GM19023 (cell line): Measurements from ENCODE around the gene HADHA.
"Not testable (repeated sequence)": the region's sequence is repeated elsewhere in the genome, so short reads cannot be mapped to it uniquely, and the experiment has no call there.

ENCODE experiments used
- ATAC-seq: cut with Tn5 transposase; IDR thresholded peaks from one replicate; pipeline ENCODE4 v1.9.1; 2021; ENCODE audit warnings: mild to moderate bottlenecking, moderate library complexity; ENCODE audit not compliant: unreplicated experiment

HADHA gene

GRCh38 chr2:26244309-26245230 lies at the start of gene HADHA, which contains the start of gene HADHB:
HADHA (minus strand) TSS chr2:26244632; CDS start chr2:26244596, 36 bp downstream.
HADHB (plus strand) TSS chr2:26244939; CDS start chr2:26254255, 9,316 bp downstream.
- peak; percentile 77 for ATAC-seq

- ATAC-seq: no peak
Measured at GRCh38 chr2:26292646-26293045, 48.2 kb upstream of the HADHA start.

- no peak for ATAC-seq
Measured at GRCh38 chr2:26290001-26290400, 45.6 kb upstream of the HADHA start.

- no peak for ATAC-seq
Measured at GRCh38 chr2:26285931-26286330, 41.5 kb upstream of the HADHA start.

- no peak for ATAC-seq
Measured at GRCh38 chr2:26284132-26284531, 39.7 kb upstream of the HADHA start.

GRCh38 chr2:26283606-26284005 lies 39.2 kb upstream of the HADHA start:
- no peak for ATAC-seq

- ATAC-seq: no peak
Measured at GRCh38 chr2:26281226-26281625, 36.8 kb upstream of the HADHA start.

GRCh38 chr2:26279886-26280285 lies 35.5 kb upstream of the HADHA start:
- no peak for ATAC-seq

GRCh38 chr2:26276484-26277227 lies 32.2 kb upstream of the HADHA start:
- ATAC-seq: no peak

- ATAC-seq: no peak
Measured at GRCh38 chr2:26274058-26274613, 29.7 kb upstream of the HADHA start.

GRCh38 chr2:26273501-26273900 lies 29.1 kb upstream of the HADHA start:
- no peak for ATAC-seq

- no peak for ATAC-seq
Measured at GRCh38 chr2:26270373-26270772, 25.9 kb upstream of the HADHA start.

GRCh38 chr2:26269571-26270158 lies 25.2 kb upstream of the HADHA start:
- no peak for ATAC-seq

- not testable (repeated sequence) for ATAC-seq
Measured at GRCh38 chr2:26268670-26269385, 24.4 kb upstream of the HADHA start.

GRCh38 chr2:26268213-26268612 lies 23.8 kb upstream of the HADHA start:
- ATAC-seq: no peak

- ATAC-seq: not testable (repeated sequence)
Measured at GRCh38 chr2:26258836-26259235, 14.4 kb upstream of the HADHA start.

- ATAC-seq: no peak
Measured at GRCh38 chr2:26255759-26256384, 11.4 kb upstream of the HADHA start.

GRCh38 chr2:26251893-26252292 lies 7.5 kb upstream of the HADHA start:
- ATAC-seq: no peak

- no peak for ATAC-seq
Measured at GRCh38 chr2:26249625-26250024, 5.2 kb upstream of the HADHA start.

- no peak for ATAC-seq
Measured at GRCh38 chr2:26246818-26247217, 2.4 kb upstream of the HADHA start.
